GM19239 (cell line): ENCODE results near the gene VPS41.

Source experiments
- DNase-seq: peaks from one replicate; pipeline ENCODE4 v3.0.0; 2011; ENCODE audit warnings: low spot score; ENCODE audit not compliant: insufficient read length
- FAIRE-seq: peaks from 2 replicates; lab custom pipeline; 2011; peaks lifted over from hg19 to GRCh38; lab: Jason Lieb, UNC

Gene VPS41

GRCh38 chr7:38748056-38748610, 160.9 kb downstream of the VPS41 start:
- no peak for DNase-seq

GRCh38 chr7:38746438-38746837, 162.6 kb downstream of the VPS41 start:
- DNase-seq (no peak), FAIRE-seq (no peak)

More at GRCh38 chr7:38748056-38748610, 160.9 kb downstream of the VPS41 start:
- no peak for FAIRE-seq

- no peak for FAIRE-seq
- DNase-seq = no peak
These were observed 164.2 kb downstream of the VPS41 start for GRCh38 chr7:38744746-38745145.

- FAIRE-seq (no peak), DNase-seq (no peak)
These were observed 165.1 kb downstream of the VPS41 start for GRCh38 chr7:38743899-38744298.

GRCh38 chr7:38740041-38740440, 168.9 kb downstream of the VPS41 start:
- DNase-seq (no peak), FAIRE-seq (no peak)

- FAIRE-seq = no peak
- DNase-seq = no peak
These were observed 172.9 kb downstream of the VPS41 start for GRCh38 chr7:38736138-38736537.

- DNase-seq = no peak
- FAIRE-seq = no peak
These were observed 177.8 kb downstream of the VPS41 start for GRCh38 chr7:38731215-38731614.

GRCh38 chr7:38728145-38728544, 180.8 kb downstream of the VPS41 start:
- no peak for DNase-seq
- no peak for FAIRE-seq

GRCh38 chr7:38727184-38727940, 181.6 kb downstream of the VPS41 start:
- DNase-seq (no peak), FAIRE-seq (no peak)

- FAIRE-seq = no peak
- no peak for DNase-seq
These were observed 185.7 kb downstream of the VPS41 start for GRCh38 chr7:38723327-38723726.

GRCh38 chr7:38716397-38716796, 192.6 kb downstream of the VPS41 start:
- DNase-seq = no peak
- FAIRE-seq = no peak

- FAIRE-seq (no peak), DNase-seq (no peak)
These were observed 199.9 kb downstream of the VPS41 start for GRCh38 chr7:38709123-38709522.

- FAIRE-seq (no peak), DNase-seq (no peak)
These were observed 204.2 kb downstream of the VPS41 start for GRCh38 chr7:38704751-38705150.

- no peak for DNase-seq
- no peak for FAIRE-seq
These were observed 204.9 kb downstream of the VPS41 start for GRCh38 chr7:38704041-38704547.

GRCh38 chr7:38703093-38703492, 205.9 kb downstream of the VPS41 start:
- no peak for DNase-seq
- FAIRE-seq = no peak

GRCh38 chr7:38702002-38702535, 206.9 kb downstream of the VPS41 start:
- DNase-seq = no peak
- FAIRE-seq = no peak

- DNase-seq (no peak), FAIRE-seq (no peak)
These were observed 208.9 kb downstream of the VPS41 start for GRCh38 chr7:38700116-38700515.

- DNase-seq = no peak
- FAIRE-seq = no peak
These were observed 209.5 kb downstream of the VPS41 start for GRCh38 chr7:38699471-38699870.

GRCh38 chr7:38694326-38694725, 214.7 kb downstream of the VPS41 start:
- no peak for FAIRE-seq
- no peak for DNase-seq

- DNase-seq = no peak
- FAIRE-seq = no peak
These were observed 222.1 kb downstream of the VPS41 start for GRCh38 chr7:38686888-38687287.

GRCh38 chr7:38685851-38686250, 223.1 kb downstream of the VPS41 start:
- DNase-seq = no peak
- no peak for FAIRE-seq

GRCh38 chr7:38682606-38683005, 226.4 kb downstream of the VPS41 start:
- FAIRE-seq (no peak), DNase-seq (no peak)
